Measurements from ENCODE around the gene FRMD4A.
"Not testable (repeated sequence)": the region's sequence is repeated elsewhere in the genome, so short reads cannot be mapped to it uniquely, and the experiment has no call there.

The FRMD4A gene

GRCh38 chr10:14135196-14135595, 195.5 kb downstream of the FRMD4A start:
- not testable (repeated sequence) for DNase-seq

GRCh38 chr10:14134275-14134674, 196.4 kb downstream of the FRMD4A start:
- no peak for DNase-seq

- no peak for DNase-seq
Observed at GRCh38 chr10:14131261-14131960, 199.3 kb downstream of the FRMD4A start.

- no peak for DNase-seq
Observed at GRCh38 chr10:14129770-14130169, 201.0 kb downstream of the FRMD4A start.

- no peak for DNase-seq
Observed at GRCh38 chr10:14128519-14128918, 202.2 kb downstream of the FRMD4A start.

GRCh38 chr10:14126697-14127440, 203.9 kb downstream of the FRMD4A start:
- no peak for DNase-seq

GRCh38 chr10:14125564-14125963, 205.2 kb downstream of the FRMD4A start:
- no peak for DNase-seq

GRCh38 chr10:14124941-14125340, 205.8 kb downstream of the FRMD4A start:
- DNase-seq: no peak

- no peak for DNase-seq
Observed at GRCh38 chr10:14123139-14123538, 207.6 kb downstream of the FRMD4A start.

GRCh38 chr10:14120812-14121211, 209.9 kb downstream of the FRMD4A start:
- no peak for DNase-seq

GRCh38 chr10:14118953-14119352, 211.8 kb downstream of the FRMD4A start:
- DNase-seq: no peak

GRCh38 chr10:14116837-14117236, 213.9 kb downstream of the FRMD4A start:
- no peak for DNase-seq

- no peak for DNase-seq
Observed at GRCh38 chr10:14116021-14116420, 214.7 kb downstream of the FRMD4A start.

- no peak for DNase-seq
Observed at GRCh38 chr10:14114791-14115190, 215.9 kb downstream of the FRMD4A start.

GRCh38 chr10:14112056-14112455, 218.7 kb downstream of the FRMD4A start:
- DNase-seq: no peak

GRCh38 chr10:14111208-14111607, 219.5 kb downstream of the FRMD4A start:
- no peak for DNase-seq

GRCh38 chr10:14106828-14107227, 223.9 kb downstream of the FRMD4A start:
- no peak for DNase-seq

- DNase-seq: no peak
Observed at GRCh38 chr10:14102056-14102455, 228.7 kb downstream of the FRMD4A start.

GRCh38 chr10:14099885-14100284, 230.8 kb downstream of the FRMD4A start:
- no peak for DNase-seq

- DNase-seq: no peak
Observed at GRCh38 chr10:14093730-14094484, 236.8 kb downstream of the FRMD4A start.

GRCh38 chr10:14092799-14093198, 237.9 kb downstream of the FRMD4A start:
- DNase-seq: no peak

- no peak for DNase-seq
Observed at GRCh38 chr10:14089556-14090292, 241.0 kb downstream of the FRMD4A start.

- no peak for DNase-seq
Observed at GRCh38 chr10:14087566-14087965, 243.2 kb downstream of the FRMD4A start.

Data from activated CD8-positive, alpha-beta memory T cell treated with anti-CD3 and anti-CD28 coated beads for 24 hours (primary cell).